ENCODE measurements around the gene HS2ST1.

DNA sequence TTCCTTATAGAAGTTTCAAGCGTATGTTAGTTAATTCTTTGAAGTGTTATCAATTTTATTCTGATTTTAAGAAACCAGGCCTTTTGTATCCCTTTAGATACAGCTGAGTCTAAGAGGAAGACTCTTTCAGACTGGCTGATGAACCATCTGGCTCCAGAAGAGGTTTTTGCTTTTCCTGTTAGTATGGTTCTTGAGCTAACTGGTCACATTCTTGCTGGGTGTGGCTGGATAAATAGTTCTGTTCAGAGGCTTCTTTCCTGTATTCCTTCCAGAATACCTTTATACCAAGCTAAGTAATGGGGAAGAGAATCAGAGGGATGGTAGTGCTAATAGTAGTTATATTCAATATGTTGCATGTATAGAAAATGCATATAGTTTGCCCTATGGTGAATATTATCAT is 12.4 kb downstream of the HS2ST1 start:
- TF ChIP-seq, protein P1, sequence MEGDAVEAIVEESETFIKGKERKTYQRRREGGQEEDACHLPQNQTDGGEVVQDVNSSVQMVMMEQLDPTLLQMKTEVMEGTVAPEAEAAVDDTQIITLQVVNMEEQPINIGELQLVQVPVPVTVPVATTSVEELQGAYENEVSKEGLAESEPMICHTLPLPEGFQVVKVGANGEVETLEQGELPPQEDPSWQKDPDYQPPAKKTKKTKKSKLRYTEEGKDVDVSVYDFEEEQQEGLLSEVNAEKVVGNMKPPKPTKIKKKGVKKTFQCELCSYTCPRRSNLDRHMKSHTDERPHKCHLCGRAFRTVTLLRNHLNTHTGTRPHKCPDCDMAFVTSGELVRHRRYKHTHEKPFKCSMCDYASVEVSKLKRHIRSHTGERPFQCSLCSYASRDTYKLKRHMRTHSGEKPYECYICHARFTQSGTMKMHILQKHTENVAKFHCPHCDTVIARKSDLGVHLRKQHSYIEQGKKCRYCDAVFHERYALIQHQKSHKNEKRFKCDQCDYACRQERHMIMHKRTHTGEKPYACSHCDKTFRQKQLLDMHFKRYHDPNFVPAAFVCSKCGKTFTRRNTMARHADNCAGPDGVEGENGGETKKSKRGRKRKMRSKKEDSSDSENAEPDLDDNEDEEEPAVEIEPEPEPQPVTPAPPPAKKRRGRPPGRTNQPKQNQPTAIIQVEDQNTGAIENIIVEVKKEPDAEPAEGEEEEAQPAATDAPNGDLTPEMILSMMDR (IDR thresholded peaks at IDR 0.05; ENCODE audit: low read depth, low read length) = no peak
- TF ChIP-seq POLR2A (IDR thresholded peaks at IDR 0.05; ENCODE audit: extremely low read depth, insufficient read length) = no peak

Measured in NB4 (cell line).